ENCODE results near the gene FLT3.
"Not testable (repeated sequence)": the region's sequence is repeated elsewhere in the genome, so short reads cannot be mapped to it uniquely, and the experiment has no call there.

The FLT3 gene

DNA sequence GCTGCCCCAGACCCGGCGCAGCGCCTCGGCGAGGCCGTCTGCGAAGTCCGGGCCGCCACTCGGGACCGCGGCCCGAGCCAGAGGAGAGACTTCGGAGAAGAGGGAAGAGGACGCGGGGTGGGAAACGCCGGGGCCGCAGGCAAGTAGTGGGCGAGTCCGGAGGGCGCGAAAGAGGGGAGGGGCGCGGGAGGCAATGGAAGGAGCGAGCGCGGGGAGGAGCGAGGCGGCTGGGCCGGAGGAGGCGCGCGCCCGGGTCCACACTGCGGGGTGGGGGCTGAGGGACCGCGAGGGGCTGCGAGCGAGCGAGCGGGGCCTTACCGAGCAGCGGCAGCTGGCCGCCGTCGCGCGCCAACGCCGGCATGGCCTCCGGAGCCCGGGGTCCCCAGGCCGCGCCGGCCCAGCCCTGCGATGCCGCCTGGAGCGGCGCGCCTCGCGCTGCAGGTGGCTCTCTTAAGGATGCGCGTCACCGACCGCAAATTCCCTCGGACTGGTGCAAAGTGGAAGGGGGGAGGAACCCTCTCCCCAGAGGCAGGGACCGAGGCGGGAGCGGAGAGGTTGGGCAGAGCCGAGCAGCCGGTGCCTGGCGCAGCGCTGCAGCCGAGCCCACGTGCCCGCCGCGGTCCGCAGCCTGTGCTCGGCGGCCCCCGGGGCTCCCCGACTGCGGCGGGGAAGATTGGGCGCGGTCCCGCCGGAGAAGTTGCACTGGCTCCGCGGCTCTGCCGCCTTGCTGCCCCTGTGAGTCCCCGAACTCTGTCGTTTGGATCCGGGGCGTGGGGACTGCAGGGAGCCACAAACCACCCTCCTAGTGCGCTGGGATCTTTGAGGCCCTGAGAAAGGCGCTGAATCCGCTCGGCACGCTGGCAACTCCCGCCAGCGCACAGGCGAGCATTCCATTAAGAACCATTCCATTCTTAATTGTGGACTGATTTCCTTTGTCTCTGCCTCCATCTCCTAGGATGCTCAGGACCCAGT lies at the start of gene FLT3:
FLT3 (minus strand) TSS at position 427 of the 972 bp plus-strand sequence; CDS start at position 361, 66 bp downstream.
- DNase-seq (ENCODE audit: low read depth), result no peak

DNA sequence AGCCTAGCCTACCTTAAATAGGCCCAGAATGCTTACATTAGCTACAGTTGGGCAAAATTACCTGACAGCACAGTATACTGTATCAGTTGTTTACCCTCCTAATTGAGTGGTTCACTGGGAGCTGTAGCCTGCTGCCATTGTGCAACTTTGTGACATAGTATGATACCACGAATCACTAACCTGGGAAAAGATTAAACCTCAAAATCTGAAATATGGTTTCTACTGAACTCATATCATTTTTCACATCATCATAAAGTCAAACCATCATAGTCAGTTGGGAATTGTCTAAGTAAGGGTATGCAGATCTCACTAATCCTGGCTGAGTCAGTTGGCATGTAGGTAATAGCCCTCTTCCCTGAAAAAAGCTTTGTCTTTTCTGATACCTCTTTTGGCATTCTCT lies 47.1 kb upstream of the FLT3 start:
- DNase-seq (ENCODE audit: low read depth), result no peak

DNA sequence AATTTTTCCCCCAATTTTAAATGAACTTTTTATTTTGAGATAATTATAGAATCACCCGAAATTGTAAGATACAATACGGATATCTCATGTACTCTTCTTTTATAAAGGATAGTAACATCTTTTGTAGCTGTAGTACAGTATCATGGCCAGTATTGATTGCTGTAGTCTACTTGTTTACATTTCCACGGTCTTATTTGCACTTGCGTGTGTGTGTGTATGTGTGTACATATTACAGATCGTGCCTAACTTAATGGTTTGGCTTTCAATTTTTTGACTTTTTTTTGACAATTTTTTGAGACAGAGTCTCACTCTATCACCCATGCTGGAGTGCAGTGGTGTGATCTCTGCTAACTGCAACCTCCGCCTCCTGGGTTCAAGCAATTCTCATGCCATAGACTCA lies 44.7 kb upstream of the FLT3 start:
- DNase-seq (ENCODE audit: low read depth), result no peak

DNA sequence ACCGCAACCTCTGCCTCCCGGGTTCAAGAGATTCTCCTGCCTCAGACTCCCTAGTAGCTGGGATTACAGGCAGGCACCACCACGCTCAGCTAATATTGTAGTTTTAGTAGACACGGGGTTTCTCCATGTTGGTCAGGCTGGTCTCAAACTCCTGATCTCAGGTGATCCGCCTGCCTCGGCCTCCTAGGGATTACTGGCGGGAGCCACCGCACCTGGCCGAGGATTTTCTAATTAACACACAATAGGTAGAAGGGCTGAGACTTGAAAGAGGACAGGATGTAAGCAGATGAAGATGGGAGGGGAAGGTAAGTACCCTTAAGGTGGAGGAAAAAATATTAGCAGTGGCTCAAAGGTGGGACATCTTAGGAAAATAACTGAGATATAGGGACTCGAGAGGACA lies 41.2 kb upstream of the FLT3 start:
- not testable (repeated sequence) for DNase-seq (ENCODE audit: low read depth)

DNA sequence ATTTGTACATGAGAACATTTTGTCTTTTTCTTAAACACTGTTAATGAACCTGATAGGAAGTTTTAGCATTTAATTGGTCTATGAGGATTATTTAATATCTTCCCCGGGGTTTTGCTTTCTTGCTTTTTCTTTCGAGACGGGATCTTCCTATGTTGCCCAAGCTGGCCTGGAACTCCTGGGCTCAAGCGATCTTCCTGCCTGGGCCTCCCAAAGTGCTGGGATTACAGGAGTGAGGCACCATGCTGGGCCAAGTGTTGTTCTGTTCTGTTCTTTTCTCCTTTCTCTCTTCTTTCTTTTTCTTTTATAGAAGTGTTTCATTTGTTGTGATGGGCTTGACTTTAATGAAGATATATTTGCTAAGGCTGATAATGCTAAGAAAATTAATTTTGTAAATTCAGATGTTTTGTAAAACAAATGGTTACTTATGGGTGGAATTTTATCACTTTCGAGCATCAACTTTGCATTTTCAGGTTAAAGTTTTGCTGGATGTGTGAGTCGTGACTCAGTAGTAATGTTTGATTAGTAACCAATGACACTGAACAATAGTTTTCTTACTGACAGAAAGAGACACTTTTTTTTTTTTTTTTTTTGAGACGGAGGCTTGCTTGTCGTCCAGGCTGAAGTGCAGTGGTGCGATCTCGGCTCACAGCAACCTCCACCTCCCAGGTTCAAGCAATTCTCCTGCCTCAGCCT lies 40.2 kb upstream of the FLT3 start:
- DNase-seq (ENCODE audit: low read depth), result no peak

DNA sequence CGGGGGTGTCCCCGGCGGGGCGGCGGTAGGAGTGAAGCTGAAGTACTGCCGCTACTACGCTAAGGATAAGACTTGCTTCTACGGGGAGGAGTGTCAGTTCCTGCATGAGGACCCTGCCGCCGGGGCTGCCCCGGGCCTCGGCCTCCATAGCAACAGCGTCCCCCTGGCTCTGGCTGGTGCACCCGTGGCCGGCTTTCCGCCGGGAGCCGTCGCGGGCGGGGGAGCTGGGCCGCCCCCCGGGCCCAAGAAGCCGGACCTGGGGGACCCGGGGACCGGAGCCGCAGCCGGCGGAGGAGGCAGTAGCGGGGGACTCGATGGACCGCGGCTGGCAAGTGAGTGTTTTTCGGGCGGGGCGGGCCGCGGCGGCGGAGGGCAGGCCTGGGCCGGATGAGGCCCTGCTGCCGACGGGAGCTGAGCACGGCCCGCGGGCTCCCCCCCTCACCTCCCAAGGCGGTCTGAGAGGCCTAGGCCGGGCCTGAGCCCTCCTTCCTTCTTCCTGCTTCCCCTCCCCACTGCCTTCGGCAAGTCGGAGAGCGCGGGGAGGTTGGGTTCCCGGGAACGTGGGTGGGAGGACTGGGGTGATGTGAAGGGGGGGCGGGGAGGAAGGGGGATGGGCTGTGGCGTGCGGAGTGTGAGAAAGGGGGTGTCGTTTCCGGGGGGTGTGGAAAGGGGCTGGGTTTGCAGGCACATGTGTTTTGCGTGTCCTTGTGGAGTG lies 38.5 kb upstream of the FLT3 start:
- peak; percentile 89 for DNase-seq (ENCODE audit: low read depth)

DNA sequence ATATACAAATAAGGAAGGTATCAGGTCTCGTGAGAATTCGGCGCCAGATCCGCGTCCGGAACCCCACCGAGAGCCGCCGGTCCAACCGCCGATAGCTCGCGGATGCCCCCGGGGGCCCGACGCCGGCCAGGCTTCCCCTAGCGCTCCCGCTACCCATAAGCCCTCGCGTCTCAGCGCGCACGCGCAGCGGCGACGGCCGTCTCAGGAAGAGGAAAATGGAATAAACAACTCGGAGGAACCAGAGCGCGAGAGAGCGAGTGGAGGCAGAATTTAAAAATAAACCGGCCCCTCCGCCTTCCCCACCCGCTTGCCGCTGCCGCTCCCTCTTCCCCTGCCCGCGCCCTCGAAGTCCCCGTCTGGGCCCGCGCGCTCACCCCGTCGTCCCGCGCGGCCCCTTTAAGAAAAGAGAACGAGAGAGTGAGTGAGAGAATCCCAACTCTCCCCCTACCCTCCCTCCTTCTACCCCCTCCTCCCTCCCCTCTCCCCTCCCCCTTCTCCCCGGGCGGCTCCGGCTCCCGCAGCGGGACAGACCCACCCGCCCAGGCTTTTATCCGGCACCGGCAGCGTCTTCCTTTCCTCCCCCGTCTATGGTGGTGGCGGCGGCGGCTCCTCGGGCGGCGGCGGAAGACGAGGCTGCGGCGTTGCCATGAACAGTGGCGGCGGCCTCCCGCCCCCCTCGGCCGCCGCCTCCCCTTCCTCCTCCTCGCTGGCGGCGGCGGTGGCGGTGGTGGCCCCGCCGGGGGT lies 37.8 kb upstream of the FLT3 start, which contains the start of gene PAN3:
PAN3 (plus strand) TSS at position 534 of the 744 bp plus-strand sequence; CDS start at position 647, 113 bp downstream.
- DNase-seq (ENCODE audit: low read depth), result peak; percentile 87

DNA sequence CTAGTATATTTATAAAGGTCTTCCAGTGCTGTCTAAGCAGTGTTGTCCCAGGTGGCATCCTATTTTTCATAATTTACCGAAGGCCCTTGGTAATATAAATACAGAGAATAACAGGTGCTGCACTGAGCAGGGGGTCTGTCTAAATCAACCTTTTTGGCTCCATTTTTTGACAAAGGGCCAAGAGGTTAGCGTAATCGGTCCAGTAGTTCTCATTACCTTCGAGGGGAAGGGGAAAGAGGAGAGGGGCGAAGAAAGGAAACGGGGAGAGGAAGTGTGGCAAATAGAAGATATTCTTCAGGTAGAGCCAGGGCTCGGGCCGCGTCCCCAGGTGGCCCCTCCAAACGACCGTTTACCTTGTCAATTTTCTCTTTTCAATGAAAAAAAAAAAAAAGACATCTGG lies 37.2 kb upstream of the FLT3 start:
- DNase-seq (ENCODE audit: low read depth), result no peak

DNA sequence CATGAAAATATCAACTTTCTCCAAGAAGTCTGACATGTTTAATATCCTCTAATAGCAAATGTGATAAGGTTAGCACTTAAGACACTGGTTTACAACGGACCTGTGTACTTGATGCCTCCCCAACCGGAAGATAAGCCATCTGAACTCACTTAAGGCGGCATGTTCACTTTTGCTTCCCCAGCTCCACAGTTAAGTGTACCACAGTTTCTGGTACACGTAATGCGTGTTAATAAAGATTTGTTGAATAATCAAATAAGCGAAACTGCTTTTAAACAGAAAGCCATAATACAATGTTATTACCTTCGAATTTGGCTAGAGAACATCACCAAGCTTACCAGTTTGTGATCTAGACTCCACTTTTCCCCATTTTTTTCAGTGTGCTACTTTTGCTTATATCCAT lies 36.5 kb upstream of the FLT3 start:
- DNase-seq (ENCODE audit: low read depth), result no peak

DNA sequence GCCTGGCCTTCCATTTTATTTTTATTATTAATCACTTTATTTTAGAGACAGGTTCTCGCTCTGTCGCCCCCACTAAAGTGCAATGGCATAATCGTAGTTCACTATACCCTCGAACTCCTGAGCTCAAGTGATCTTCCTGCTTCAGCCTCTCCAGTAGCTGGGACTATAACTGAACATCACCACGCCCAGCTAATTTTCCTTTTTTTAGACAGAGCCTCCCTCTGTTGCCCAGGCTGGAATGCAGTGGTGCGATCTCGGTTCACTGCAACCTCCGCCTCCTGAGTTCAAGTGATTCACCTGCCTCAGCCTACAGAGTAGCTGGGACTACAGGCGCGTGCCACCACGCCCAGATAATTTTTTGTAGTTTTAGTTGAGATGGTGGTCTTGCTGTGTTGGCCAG lies 31.3 kb upstream of the FLT3 start:
- DNase-seq (ENCODE audit: low read depth), result no peak

DNA sequence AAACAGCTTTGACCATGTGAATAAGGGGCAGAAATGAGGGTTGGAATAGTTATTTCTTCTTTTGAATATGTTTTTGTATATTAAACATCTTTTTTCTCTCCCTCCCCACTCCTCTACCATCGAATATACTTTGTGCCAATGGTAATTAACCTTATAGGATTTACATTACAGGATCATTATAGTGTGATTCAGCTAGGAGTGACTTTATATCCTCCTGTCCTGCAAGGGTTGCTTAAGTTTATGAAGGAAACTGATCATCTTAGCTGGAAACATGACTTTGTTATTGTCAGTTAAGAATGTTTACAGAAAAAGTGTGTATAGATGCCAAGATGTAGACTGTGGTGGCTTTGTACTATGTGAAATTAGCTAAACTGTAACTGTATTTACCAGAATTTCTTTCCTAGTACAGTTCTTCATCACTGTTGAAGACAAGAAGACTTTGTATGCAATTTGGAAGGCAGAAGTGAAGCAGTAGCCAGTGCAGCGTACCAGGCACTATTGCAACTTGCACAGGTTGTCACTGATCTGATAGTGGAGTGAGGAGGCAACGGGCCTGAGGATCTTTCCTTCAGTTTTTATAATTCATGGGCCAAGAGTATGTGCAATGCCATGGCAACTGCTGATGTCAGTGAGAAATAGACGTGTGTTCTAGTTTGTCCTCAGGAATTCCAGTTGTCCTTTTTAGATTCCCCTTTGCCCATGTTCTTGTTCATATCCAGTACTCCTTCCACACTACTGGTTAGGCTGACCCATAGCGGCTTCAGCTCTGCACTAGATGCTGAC lies 29.7 kb upstream of the FLT3 start:
- no peak for DNase-seq (ENCODE audit: low read depth)

DNA sequence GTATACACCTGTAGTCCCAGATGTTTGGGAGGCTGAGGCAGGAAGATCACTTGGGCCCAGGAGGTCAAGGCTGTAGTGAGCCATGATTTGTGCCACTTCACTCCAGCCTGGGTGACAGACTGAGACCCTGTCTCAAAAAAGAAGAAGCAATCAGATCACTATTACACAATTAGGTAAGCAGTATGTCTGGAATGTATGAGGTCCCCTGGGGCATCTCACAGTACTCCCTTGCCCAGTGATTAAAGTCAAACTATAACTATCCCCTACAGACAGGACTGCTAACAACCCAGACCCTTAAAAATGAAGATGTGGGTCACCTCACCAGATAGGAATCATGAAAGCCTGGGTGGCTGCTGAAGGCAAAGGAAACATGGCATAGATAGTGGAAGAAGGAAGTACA lies 28.6 kb upstream of the FLT3 start:
- no peak for DNase-seq (ENCODE audit: low read depth)

DNA sequence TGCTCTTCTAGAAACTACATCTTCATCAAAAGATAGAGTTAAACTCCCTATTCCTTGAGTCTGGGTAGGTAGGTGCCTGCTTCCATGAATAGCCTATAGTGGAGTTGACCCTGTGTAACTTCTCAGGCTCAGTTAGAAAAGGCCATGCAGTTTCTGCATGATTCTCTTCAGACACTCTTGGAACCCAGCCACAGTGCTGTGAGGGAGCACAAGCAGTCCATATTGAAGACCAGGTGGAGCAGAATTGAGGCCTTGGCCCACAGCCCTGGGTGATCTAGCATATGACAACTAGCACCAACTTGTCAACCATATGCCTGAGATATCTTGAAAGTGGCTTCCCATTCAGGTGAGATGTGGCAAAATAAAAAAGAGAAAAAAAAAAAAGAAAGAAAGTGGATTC lies 27.7 kb upstream of the FLT3 start:
- no peak for DNase-seq (ENCODE audit: low read depth)

DNA sequence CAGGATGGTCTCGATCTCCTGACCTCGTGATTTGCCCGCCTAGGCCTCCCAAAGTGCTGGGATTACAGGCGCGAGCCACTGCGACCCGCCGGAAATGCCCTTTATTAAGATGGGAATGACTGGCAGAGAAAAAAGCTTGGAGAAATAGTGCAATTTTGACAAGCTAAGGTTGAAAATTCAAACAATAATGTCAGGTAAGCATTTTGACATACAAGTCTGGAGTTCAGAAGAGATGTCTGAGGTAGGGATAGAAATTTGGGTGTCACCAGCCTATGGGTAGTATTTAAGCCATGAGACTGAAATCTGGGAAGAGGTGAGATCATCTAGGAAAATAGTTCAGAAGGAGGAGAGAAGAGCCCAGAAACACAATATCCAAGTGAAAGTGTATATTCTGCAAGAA lies 20.8 kb upstream of the FLT3 start:
- DNase-seq (ENCODE audit: low read depth), result no peak

DNA sequence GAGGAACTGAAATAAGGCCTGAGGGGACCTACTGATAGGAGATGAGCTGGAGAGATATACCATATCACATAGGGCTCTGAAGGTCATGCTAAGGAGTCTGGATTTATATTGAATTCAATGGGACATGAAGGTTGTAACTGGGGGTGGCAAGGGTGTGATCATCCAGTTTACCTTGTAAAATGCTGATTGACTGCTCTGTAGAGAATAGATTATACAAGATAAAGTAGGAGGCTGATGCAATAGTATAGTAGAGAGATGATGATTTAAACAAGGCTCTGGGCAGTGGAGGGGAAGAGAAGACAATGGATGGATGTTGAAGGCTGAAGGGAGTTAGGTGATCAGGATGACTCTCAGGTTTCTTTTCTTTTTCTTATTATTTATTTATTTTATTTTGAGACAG lies 19.9 kb upstream of the FLT3 start:
- DNase-seq (ENCODE audit: low read depth), result no peak

DNA sequence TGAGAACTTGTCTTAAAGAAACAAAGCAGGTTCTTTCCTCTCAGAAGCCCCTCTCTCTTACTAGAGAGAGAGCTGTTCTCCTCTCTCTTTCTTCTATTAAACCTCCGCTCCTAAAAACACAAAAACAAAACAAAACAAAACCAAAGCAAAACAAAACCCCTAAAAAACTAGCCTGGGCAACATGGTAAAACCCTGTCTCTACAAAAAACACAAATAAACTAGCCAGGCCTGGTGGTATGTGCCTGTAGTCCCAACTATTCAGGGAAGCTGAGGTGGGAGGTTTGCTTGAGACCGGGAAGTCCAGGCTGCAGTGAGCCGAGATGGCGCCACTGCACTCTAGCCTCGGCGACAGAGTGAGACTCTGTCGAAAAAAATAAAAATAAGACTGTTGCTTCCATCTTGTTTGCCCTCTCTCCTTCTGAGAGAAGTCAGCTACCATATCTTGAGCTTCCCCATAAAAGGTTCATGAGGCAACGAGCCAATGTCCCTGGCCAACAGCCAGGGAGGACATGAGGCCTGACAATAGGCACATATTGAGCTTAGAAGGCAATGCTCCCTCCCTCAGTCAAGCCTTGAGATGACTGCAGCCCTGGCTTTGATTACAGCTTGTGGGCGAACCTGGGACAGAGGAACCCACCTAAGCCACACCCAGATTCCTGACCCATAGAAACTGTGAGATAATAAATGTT lies 17.5 kb upstream of the FLT3 start:
- no peak for DNase-seq (ENCODE audit: low read depth)

DNA sequence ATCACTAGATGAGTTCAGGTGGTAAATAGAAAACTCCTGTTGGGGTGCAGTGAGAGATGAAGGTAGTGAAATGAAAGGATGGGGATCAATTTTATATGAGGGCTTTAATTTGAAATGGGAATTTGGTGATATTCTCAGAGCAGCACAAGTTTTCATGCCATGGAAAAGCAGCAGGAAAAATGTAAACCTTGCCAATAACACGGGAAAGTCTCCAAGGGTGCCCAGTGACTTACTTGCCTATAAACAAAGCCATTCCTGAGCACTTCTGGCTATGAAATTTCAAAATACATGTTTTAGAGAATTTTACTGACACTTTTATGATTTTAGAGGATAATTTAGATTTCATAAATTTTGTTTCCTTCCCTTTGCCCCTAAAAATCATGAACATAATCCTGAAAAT lies 16.4 kb upstream of the FLT3 start:
- DNase-seq (ENCODE audit: low read depth), result no peak

DNA sequence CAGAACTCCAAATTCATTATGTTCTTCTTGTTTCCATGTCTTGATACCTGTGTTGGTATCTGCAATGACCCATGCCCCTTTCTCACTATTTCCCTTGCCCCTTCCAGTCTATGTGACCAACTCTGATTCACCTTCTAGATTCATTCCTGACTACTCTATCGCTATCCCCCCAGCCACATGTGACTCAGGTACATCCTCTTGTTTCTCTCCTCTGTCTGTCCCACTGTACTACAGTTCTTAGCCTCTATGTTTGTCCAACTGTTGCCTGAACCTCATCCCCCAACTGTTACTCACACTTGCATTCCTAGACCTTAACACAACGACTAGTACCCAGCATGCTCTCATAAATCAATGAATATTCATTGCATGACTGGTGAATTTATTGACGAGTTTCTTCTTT lies 10.0 kb upstream of the FLT3 start:
- no peak for DNase-seq (ENCODE audit: low read depth)

DNA sequence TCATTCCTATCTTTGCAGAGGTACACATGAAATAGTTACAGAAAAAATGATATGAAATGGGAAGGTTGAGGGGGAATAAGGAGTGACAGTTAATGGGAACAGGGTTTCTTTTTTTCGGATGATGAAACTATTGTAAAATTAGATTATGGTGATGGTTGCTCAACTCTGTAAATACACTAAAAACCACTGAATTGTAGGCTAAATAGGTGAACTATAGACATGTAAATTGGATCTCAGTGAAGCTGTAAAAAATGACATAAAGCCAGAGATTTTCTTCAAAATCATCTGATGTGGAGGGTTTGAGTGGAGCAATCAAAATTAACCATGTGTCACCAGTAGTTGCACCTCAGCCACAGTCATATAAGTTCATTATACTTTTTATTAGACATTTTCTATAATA lies 6.6 kb upstream of the FLT3 start:
- DNase-seq (ENCODE audit: low read depth), result no peak

DNA sequence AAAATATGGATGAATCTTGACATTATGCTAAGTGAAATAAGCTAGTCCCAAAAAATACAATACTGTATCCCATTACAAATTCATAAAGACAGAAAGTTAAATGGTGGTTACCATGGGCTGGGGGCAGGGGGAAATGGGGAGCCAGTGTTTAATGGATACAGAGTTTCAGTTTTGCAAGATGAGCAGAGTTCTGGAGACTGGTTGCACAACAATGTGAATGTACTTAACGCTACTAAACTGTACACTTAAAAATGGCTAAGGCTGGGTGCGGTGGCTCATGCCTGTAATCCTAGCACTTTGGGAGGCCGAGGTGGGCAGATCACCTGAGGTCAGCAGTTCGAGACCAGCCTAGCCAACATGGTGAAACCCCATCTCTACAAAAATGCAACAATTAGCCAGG lies 1.5 kb upstream of the FLT3 start:
- not testable (repeated sequence) for DNase-seq (ENCODE audit: low read depth)
